Hepatocyte (in vitro differentiated cells): ENCODE data around the gene SLAMF9. TPM values are rescaled to one million over a fixed set of nuclear protein-coding genes. Genes with fewer than 3 reads are reported as not detected.
A peak's percentile ranks its signal among the peaks of the same experiment; 100 is the strongest.

ENCODE experiments used
- DNase-seq: peaks from one replicate; pipeline ENCODE4 v3.0.0-alpha.2; 2016; ENCODE audit warnings: low spot score
- H2AFZ ChIP-seq: fragments of 200-600 bp; sonication (generic); 2 replicates; pipeline ENCODE4 v1.6.0; 2016; ENCODE audit warnings: antibody characterized with exemption, mild to moderate bottlenecking
- H3K27ac ChIP-seq: fragments of 200-600 bp; sonication (generic); 2 replicates; pipeline ENCODE4 v1.5.1; 2016; ENCODE audit warnings: mild to moderate bottlenecking
- H3K27me3 ChIP-seq: fragments of 200-600 bp; sonication (generic); 2 replicates; pipeline ENCODE4 v1.6.1; 2016
- H3K36me3 ChIP-seq: fragments of 200-600 bp; sonication (generic); replicated peaks from 2 replicates; pipeline ENCODE4 v1.5.1; 2016; ENCODE audit warnings: low read depth; ENCODE audit not compliant: insufficient read depth
- H3K4me1 ChIP-seq: fragments of 200-600 bp; sonication (generic); 2 replicates; pipeline ENCODE4 v1.5.1; 2016; ENCODE audit warnings: mild to moderate bottlenecking, moderate library complexity; ENCODE audit not compliant: insufficient read depth
- H3K4me2 ChIP-seq: fragments of 200-600 bp; sonication (generic); 2 replicates; pipeline ENCODE4 v1.6.0; 2016
- H3K4me3 ChIP-seq: fragments of 200-600 bp; sonication (generic); 2 replicates; pipeline ENCODE4 v1.5.1; 2016; ENCODE audit warnings: mild to moderate bottlenecking
- H3K79me2 ChIP-seq: fragments of 200-600 bp; sonication (generic); 2 replicates; pipeline ENCODE4 v1.6.0; 2017; ENCODE audit warnings: mild to moderate bottlenecking
- H3K9me2 ChIP-seq: fragments of 200-600 bp; sonication (generic); replicated peaks from 2 replicates; pipeline ENCODE4 v1.6.0; 2017; ENCODE audit warnings: mild to moderate bottlenecking; ENCODE audit not compliant: insufficient read depth
- H3K9me3 ChIP-seq: fragments of 200-600 bp; sonication (generic); 2 replicates; pipeline ENCODE4 v1.5.1; 2016; ENCODE audit warnings: low read depth, mild to moderate bottlenecking
- H4K20me1 ChIP-seq: fragments of 200-600 bp; sonication (generic); 2 replicates; pipeline ENCODE4 v1.6.0; 2016; ENCODE audit warnings: mild to moderate bottlenecking; ENCODE audit not compliant: insufficient read depth, poor library complexity, severe bottlenecking
- EZH2 ChIP-seq: fragments of 200-600 bp; sonication (generic); IDR thresholded peaks from 2 replicates; pipeline ENCODE4 v1.6.1; 2016; ENCODE audit warnings: antibody characterized with exemption, mild to moderate bottlenecking, borderline replicate concordance
- EZH2phosphoT487 ChIP-seq: fragments of 200-600 bp; sonication (generic); IDR thresholded peaks from one replicate; pipeline ENCODE4 v1.6.1; 2018; ENCODE audit warnings: antibody characterized with exemption, mild to moderate bottlenecking, low read depth, moderate library complexity; ENCODE audit not compliant: unreplicated experiment, severe bottlenecking
- whole genome bisulfite sequencing: methylation state at CpG from one replicate; pipeline ENCODE4 v1.1.6; 2016; ENCODE audit warnings: low lambda C conversion rate; ENCODE audit errors: missing lambda C conversion rate; 5-methylcytosine and 5-hydroxymethylcytosine counted together
- polyA plus RNA-seq: library from polyadenylated mRNA; unstranded; fragments of >200 nt; fragmentation: Nextera tagmentation; extraction: Ambion mirVana; gene quantifications from 2 replicates; pipeline ENCODE4 v1.2.1, GENCODE V29; 2016
- total RNA-seq: library from RNA; depleted of rRNA; stranded (reverse); fragments of >200 nt; gene quantifications from 2 replicates; pipeline ENCODE4 v1.2.3, GENCODE V29; 2014
- TF ChIP-seq, protein P1 (sequence below): fragments of 200-600 bp; sonication (generic); IDR thresholded peaks from 2 replicates; pipeline ENCODE4 v1.5.1; 2016; ENCODE audit warnings: antibody characterized with exemption, mild to moderate bottlenecking; ENCODE audit not compliant: poor library complexity

Gene SLAMF9
- total and polyA plus RNA-seq, 2 experiments from 2014 or later, result not detected

DNA sequence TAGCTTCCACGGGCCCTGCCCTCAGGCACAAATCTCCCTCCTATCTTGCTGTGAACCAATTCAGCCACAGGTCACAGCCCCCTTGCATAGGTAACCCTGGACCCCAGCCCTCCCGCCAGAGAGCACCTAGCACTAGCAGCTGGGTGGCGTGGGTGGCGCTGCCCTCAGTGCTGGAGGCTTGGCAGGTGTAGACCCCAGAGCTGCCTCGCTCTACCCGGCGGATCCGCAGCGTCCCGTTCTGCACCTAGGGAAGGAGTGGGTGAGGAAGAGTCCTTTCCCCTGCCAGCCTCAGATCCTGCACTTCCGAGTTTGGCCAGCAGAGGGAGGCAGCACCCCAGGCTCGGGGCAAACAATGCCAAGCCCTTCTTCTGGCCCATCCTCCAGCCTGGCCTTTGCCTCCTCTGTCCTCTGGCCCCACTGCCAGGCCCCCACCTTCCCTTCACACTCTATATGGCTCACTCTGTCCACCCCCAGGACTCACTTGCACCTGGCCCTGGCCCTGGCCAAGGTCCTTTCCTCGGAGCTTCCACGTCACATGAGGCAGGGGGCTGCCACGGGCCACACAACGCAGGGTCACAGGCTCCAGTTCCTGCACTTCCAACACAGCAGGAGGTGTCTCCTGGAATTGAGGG is 17.6 kb downstream of the SLAMF9 start:
- peaks cover 47% of the 10 kb centered on the region for H3K4me1 ChIP-seq
- peak overlapping the region; percentile 59 for H3K4me2 ChIP-seq
- no peak overlapping the region for H2AFZ ChIP-seq
- no peak overlapping the region for H3K4me3 ChIP-seq
- H3K79me2 ChIP-seq, result no peaks in the 10 kb centered on the region
- no peaks in the 10 kb centered on the region for H3K9me2 ChIP-seq
- peak; percentile 83 for DNase-seq
- no peaks in the 10 kb centered on the region for H4K20me1 ChIP-seq
- H3K36me3 ChIP-seq, result no peaks in the 10 kb centered on the region
- H3K27ac ChIP-seq, result peak overlapping the region; percentile 92
- WGBS, result 40% methylated on average over 16 of the region's 16 CpGs
- no peaks in the 10 kb centered on the region for H3K9me3 ChIP-seq
- H3K27me3 ChIP-seq, result no peaks in the 10 kb centered on the region
- TF ChIP-seq EZH2, result no peak
- TF ChIP-seq, protein P1, sequence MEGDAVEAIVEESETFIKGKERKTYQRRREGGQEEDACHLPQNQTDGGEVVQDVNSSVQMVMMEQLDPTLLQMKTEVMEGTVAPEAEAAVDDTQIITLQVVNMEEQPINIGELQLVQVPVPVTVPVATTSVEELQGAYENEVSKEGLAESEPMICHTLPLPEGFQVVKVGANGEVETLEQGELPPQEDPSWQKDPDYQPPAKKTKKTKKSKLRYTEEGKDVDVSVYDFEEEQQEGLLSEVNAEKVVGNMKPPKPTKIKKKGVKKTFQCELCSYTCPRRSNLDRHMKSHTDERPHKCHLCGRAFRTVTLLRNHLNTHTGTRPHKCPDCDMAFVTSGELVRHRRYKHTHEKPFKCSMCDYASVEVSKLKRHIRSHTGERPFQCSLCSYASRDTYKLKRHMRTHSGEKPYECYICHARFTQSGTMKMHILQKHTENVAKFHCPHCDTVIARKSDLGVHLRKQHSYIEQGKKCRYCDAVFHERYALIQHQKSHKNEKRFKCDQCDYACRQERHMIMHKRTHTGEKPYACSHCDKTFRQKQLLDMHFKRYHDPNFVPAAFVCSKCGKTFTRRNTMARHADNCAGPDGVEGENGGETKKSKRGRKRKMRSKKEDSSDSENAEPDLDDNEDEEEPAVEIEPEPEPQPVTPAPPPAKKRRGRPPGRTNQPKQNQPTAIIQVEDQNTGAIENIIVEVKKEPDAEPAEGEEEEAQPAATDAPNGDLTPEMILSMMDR, result peak; percentile 91

DNA sequence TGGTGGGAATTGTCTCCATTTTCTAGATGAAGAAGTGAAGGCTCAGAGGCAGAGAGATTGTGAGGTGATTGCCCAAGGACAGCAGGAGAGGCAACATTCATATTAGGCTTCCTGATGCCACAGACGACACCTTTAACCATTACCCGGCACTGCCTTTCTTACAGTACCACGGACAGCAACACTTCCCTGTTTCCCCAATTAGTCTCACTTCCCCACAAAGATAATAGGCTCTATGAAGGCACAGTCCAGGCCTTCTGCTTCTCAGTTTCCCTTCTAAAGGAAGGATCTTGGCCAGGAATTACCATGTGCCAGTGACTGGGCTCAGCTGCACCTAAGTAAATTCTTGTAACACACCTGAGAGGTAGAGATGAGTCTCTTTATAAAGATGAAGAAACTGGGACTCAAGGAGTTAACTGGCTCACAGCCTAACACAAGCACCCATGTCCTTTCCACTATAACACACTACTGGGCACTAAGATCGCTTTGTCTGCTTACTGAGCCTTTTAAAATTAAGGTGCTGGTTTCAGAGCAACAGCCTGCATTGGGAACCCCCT is 18.2 kb downstream of the SLAMF9 start:
- no peaks in the 10 kb centered on the region for H3K9me3 ChIP-seq
- H3K27me3 ChIP-seq, result no peaks in the 10 kb centered on the region
- no peaks in the 10 kb centered on the region for H3K36me3 ChIP-seq
- no peaks in the 10 kb centered on the region for H3K9me2 ChIP-seq
- no peak for TF ChIP-seq EZH2
- TF ChIP-seq, protein P1, result no peak
- TF ChIP-seq EZH2phosphoT487, result no peak
- H4K20me1 ChIP-seq, result no peaks in the 10 kb centered on the region
- 79% methylated on average over 4 of the region's 4 CpGs for WGBS
- DNase-seq, result no peak
- H3K4me3 ChIP-seq, result no peak overlapping the region
- peak overlapping the region; percentile 36 for H3K4me2 ChIP-seq
- H3K4me1 ChIP-seq, result peaks cover 42% of the 10 kb centered on the region
- no peak overlapping the region for H2AFZ ChIP-seq
- H3K79me2 ChIP-seq, result no peaks in the 10 kb centered on the region
- no peak overlapping the region for H3K27ac ChIP-seq

DNA sequence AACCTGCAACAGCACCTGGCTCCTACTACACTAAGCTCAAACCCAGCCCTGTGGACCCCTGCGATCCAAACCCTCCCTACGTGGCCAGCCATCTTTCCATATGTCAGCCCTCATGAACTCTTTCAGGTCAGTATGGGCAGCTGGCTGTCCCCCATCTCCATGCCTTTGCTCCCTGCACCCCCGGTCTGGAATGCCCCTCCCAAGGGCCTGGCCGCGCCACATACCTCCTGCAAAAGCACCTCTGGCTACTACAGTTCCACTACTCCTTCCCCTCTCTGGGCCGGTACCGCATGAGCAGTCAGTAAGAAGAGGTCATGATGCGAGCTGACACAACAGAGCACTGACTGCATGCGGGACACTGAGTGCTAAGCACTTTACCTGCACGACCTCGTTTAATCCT is 18.7 kb downstream of the SLAMF9 start:
- Histone ChIP-seq H3K9me2 (no peaks in the 10 kb centered on the region), H3K27ac (no peak overlapping the region), H3K4me3 (no peak overlapping the region), H2AFZ (no peak overlapping the region), H3K27me3 (no peaks in the 10 kb centered on the region), H3K4me2 (no peak overlapping the region), H3K9me3 (no peaks in the 10 kb centered on the region), H3K79me2 (no peaks in the 10 kb centered on the region), H3K36me3 (no peaks in the 10 kb centered on the region), H3K4me1 (peaks cover 37% of the 10 kb centered on the region), H4K20me1 (no peaks in the 10 kb centered on the region)
- WGBS, result 97% methylated on average over 11 of the region's 11 CpGs
- DNase-seq, result no peak
- TF ChIP-seq EZH2 (no peak), EZH2phosphoT487 (no peak)
- TF ChIP-seq, protein P1, result no peak
